ENCODE results near the gene RHOH. TPM values are rescaled to one million over a fixed set of nuclear protein-coding genes. Genes with fewer than 3 reads are reported as not detected.
A peak's percentile ranks its signal among the peaks of the same experiment; 100 is the strongest.

Gene RHOH
- total RNA-seq, 1 donor, result not detected

- H3K4me3 ChIP-seq (ENCODE audit: low read depth, low read length), result no peak overlapping the region
- no peak for TF ChIP-seq CTCF (IDR thresholded peaks at IDR 0.05; ENCODE audit: insufficient read depth, low read length)
- no peak for DNase-seq (ENCODE audit: low read depth)
These were observed 60.0 kb downstream of the RHOH start for GRCh38 chr4:40256817-40257216.

DNA sequence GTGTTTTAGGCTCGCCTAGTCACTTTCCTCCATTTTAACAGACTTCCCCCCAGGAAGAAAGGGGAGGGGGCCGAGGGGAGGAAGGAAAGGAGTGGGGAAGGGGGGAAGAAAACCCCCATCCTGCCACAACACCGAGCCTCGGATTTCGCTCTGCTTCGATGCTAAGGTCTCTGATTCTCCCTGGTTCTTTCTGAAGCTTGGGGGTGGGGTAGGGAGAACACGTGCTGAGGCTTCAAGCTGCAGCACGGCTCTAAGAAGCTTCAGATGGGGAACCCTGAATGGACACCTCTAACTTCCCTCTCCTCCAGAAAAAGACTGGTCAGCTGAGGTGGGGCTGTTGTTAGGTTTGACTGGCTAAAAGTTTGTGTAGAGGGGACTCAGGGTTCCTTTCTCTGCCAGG lies 61.8 kb downstream of the RHOH start:
- TF ChIP-seq CTCF (IDR thresholded peaks at IDR 0.05; ENCODE audit: insufficient read depth, low read length), result no peak
- no peak overlapping the region for H3K4me3 ChIP-seq (ENCODE audit: low read depth, low read length)
- DNase-seq (ENCODE audit: low read depth), result no peak

DNA sequence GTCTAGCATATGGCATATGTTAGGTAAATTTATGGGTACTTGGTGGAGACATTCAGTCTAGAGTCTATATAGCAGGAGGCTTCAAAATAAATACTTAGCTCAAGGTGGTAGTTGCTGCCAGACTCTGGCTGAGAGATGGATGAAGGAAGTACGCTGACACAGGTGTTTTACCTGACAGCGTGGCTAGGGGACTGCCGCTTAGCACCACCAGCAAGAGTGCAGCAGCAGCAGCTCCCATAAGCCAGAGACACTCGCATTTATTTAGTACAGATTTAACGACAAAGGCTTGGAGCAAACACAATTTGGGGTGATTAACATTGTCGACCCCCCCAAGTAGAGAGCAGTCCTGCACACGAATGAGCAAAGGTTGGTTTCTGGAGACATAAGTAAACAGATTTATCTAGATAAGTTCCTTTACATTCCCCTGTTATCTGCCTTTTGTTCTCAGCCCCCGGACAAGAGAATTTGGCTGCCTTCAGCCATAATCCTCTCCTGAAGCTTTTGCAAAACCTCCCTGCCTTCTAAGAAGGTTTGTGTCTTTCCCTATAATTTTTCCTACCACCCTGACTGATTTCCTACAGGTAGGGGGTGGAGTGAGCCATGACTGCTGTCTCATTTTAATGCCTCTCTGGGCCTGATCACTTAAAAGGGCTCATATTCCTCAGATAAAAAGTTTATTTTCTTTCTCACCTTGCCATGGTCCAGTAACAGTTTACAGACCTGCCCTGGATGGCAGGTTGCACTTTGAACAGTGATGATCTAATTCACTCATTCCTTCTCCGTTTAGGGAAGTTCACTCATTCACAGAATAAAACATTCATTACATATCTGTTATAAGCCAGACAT lies 64.6 kb downstream of the RHOH start:
- TF ChIP-seq CTCF (IDR thresholded peaks at IDR 0.05; ENCODE audit: insufficient read depth, low read length), result no peak
- no peak for DNase-seq (ENCODE audit: low read depth)
- H3K4me3 ChIP-seq (ENCODE audit: low read depth, low read length), result no peak overlapping the region

DNA sequence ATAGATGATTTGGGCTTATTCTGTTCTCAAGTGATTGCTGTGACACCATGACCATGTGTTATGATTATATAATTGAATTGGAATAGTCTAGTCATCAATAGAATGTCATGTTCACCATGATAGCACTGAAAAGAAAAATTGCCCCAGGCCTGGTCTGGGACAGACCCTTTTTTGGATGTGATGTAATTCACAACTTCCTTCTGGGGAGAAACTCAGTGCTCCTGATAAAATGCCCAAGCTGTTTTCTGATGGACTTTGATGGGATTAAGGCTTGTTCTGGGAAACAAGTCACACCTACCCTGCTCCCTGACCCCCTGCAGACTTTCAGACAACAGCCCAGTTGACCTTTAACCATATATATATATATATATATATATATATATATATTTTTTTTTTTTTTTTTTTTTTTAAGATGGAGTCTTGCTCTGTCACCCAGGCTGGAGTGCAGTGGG lies 65.3 kb downstream of the RHOH start:
- no peak for TF ChIP-seq CTCF (IDR thresholded peaks at IDR 0.05; ENCODE audit: insufficient read depth, low read length)
- no peak for DNase-seq (ENCODE audit: low read depth)
- no peak overlapping the region for H3K4me3 ChIP-seq (ENCODE audit: low read depth, low read length)

- H3K4me3 ChIP-seq (ENCODE audit: low read depth, low read length), result no peak overlapping the region
- TF ChIP-seq CTCF (IDR thresholded peaks at IDR 0.05; ENCODE audit: insufficient read depth, low read length), result no peak
- DNase-seq (ENCODE audit: low read depth), result no peak
These were observed 66.0 kb downstream of the RHOH start for GRCh38 chr4:40262861-40263260.

DNA sequence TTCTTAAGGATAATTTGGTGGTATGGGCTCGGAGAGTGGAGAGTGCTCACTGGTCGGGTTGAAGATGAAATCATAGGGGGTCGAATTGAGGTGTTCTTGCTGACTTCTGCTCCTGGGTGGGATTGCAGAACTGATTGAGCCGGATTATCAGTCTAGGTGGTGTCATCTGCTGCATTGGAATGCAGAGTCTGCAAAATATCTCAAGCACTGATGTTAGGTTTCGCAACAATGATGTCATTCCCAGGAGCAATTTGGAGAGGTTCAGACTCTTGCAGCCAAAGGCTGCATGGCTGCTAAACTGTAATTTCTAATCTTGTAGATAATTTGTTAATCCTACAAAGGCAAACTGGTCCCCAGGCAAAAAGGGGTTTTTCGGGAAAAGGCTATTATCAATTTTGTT lies 67.7 kb downstream of the RHOH start:
- peak; percentile 80 for DNase-seq (ENCODE audit: low read depth)

More for the DNA sequence above, 67.7 kb downstream of the RHOH start:
- no peak overlapping the region for H3K4me3 ChIP-seq (ENCODE audit: low read depth, low read length)
- TF ChIP-seq CTCF (IDR thresholded peaks at IDR 0.05; ENCODE audit: insufficient read depth, low read length), result no peak

All from fibroblast of the aortic adventitia (primary cell).